Lung (tissue), 12 donors: Measurements from ENCODE around the gene PKHD1. TPM values are rescaled to one million over a fixed set of nuclear protein-coding genes. Genes with fewer than 3 reads are reported as not detected.

Experiments
- ATAC-seq: fragments of 200-7000 bp; cut with Tn5 transposase; one replicate; pipeline ENCODE4 v1.9.1; 2020; ENCODE audit warnings: moderate number of reproducible peaks; ENCODE audit not compliant: insufficient read depth, low FRiP score
- DNase-seq, 3 donors: peaks; one replicate each; pipeline ENCODE4 v3.0.0-alpha.2; 2013 to 2017
- H3K27ac ChIP-seq, 2 donors: one replicate each; pipeline ENCODE4 v1.5.1; 2013; ENCODE audit warnings: mild to moderate bottlenecking in 2 of 2, moderate library complexity in 2 of 2, control low read depth in 1 of 2, inconsistent platforms in 1 of 2, low read depth in 1 of 2, low read length in 1 of 2
- H3K27me3 ChIP-seq, 3 donors: one replicate each; pipeline ENCODE4 v1.5.1; 2013; ENCODE audit warnings: low read length in 2 of 3; ENCODE audit not compliant: control insufficient read depth in 3 of 3, insufficient read depth in 3 of 3
- H3K36me3 ChIP-seq, 4 donors: one replicate each; pipeline ENCODE4 v1.5.1; 2013; ENCODE audit warnings: low read length in 4 of 4, mild to moderate bottlenecking in 1 of 4, moderate library complexity in 1 of 4; ENCODE audit not compliant: control insufficient read depth in 4 of 4, insufficient read depth in 4 of 4
- H3K4me1 ChIP-seq, 5 donors: one replicate each; pipeline ENCODE4 v1.5.1; 2013; ENCODE audit warnings: low read length in 5 of 5, mild to moderate bottlenecking in 2 of 5, moderate library complexity in 1 of 5; ENCODE audit not compliant: control insufficient read depth in 5 of 5, insufficient read depth in 5 of 5
- H3K4me3 ChIP-seq: one replicate; pipeline ENCODE4 v1.5.1; 2013; ENCODE audit warnings: mild to moderate bottlenecking, control low read depth, moderate library complexity
- H3K9ac ChIP-seq, 2 donors: one replicate each; pipeline ENCODE4 v1.5.1; 2013; ENCODE audit warnings: low read length in 2 of 2, control low read depth in 1 of 2; ENCODE audit not compliant: insufficient read depth in 1 of 2
- H3K9me3 ChIP-seq, 4 donors: one replicate each; pipeline ENCODE4 v1.5.1; 2013; ENCODE audit warnings: low read length in 3 of 4, mild to moderate bottlenecking in 1 of 4, moderate library complexity in 1 of 4; ENCODE audit not compliant: control insufficient read depth in 4 of 4, insufficient read depth in 3 of 4
- WGBS, 2 donors: extraction: QIAGEN DNeasy Blood & Tissue Kit; methylation state at CpG; one replicate each; pipeline ENCODE4 v1.1.7; 2013; 5-methylcytosine and 5-hydroxymethylcytosine counted together
- polyA plus RNA-seq, 2 donors: library from polyadenylated mRNA; stranded (reverse); fragments of 200-250 nt; gene quantifications; one replicate each; pipeline ENCODE4 v1.2.1, GENCODE V29; 2013
- total RNA-seq, 2 donors: library from RNA; depleted of rRNA in 1 of 2; stranded (reverse); fragments of >200 nt in 1 of 2; gene quantifications; one replicate each; pipeline ENCODE4 v1.2.1, GENCODE V29; 2014 to 2021
- TF ChIP-seq, protein P1 (sequence below): IDR thresholded peaks from 2 replicates; pipeline ENCODE4 v1.5.1; 2012; ENCODE audit warnings: mild to moderate bottlenecking; ENCODE audit errors: control extremely low read depth, extremely low read depth
- donor health status: control.
- donor health status: control.
- donor health status: Bipolar disorder and iron deficiency.
- donor health status: healthy.
- donor health status: DM: yes; HTN: yes; CAD: no.

PKHD1 gene
- total and polyA plus RNA-seq, 4 donors, result 0.01 to 6.1 (median 0.09) TPM

DNA sequence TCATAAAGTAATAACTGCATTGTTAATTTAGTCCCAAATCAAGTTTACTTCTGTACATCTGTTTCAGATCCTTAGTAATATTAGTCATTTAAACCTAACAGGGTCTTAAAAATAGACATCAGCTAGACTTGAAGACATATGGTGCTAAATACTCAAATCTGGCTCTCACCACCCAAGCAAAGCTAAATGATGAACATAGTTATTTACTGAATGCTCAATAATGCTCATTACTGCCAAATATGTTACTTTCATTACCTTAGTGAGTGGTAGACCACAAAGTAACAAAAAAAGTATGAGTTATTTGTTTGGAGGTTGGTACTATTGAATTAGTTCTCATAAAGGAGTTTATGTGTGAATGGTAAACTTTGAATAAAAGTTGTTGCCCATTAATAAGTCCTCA, 502.1 kb downstream of the PKHD1 start:
- no peak for ATAC-seq
- no peaks in the 10 kb centered on the region for H3K36me3 ChIP-seq
- H3K4me3 ChIP-seq, result no peak overlapping the region
- H3K27me3 ChIP-seq, result no peaks in the 10 kb centered on the region
- H3K9me3 ChIP-seq, result no peaks in the 10 kb centered on the region
- no peak overlapping the region for H3K9ac ChIP-seq
- DNase-seq, result no peak
- H3K27ac ChIP-seq, result no peak overlapping the region
- H3K4me1 ChIP-seq, result no peaks in the 10 kb centered on the region
- TF ChIP-seq, protein P1, sequence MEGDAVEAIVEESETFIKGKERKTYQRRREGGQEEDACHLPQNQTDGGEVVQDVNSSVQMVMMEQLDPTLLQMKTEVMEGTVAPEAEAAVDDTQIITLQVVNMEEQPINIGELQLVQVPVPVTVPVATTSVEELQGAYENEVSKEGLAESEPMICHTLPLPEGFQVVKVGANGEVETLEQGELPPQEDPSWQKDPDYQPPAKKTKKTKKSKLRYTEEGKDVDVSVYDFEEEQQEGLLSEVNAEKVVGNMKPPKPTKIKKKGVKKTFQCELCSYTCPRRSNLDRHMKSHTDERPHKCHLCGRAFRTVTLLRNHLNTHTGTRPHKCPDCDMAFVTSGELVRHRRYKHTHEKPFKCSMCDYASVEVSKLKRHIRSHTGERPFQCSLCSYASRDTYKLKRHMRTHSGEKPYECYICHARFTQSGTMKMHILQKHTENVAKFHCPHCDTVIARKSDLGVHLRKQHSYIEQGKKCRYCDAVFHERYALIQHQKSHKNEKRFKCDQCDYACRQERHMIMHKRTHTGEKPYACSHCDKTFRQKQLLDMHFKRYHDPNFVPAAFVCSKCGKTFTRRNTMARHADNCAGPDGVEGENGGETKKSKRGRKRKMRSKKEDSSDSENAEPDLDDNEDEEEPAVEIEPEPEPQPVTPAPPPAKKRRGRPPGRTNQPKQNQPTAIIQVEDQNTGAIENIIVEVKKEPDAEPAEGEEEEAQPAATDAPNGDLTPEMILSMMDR, result no peak

DNA sequence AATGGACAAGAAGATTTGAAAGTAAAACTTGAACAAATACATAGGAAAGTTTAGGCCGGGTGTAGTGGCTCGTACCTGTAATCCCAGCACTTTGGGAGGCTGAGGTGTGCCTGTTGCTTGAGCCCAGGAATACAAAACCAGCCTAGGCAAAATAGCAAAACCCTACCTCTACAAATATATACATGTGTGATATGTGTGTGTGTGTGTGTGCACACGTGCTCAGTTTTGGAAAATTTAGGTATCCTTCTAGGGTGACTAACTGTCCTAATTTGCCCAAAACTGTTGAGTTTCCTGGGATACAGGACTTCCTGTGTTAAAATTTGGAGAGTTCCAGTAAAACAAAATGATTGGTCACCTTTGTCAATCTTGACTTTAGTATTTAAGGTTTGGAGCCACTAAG, 503.2 kb downstream of the PKHD1 start:
- TF ChIP-seq, protein P1, result no peak
- Histone ChIP-seq H3K4me1 (no peaks in the 10 kb centered on the region), H3K9ac (no peak overlapping the region), H3K9me3 (no peaks in the 10 kb centered on the region), H3K4me3 (no peak overlapping the region), H3K27ac (no peak overlapping the region), H3K27me3 (no peaks in the 10 kb centered on the region), H3K36me3 (no peaks in the 10 kb centered on the region)
- DNase-seq (no peak), ATAC-seq (no peak)
- WGBS, 2 donors, result 86 to 87% methylated on average over 3 of the region's 3 CpGs

DNA sequence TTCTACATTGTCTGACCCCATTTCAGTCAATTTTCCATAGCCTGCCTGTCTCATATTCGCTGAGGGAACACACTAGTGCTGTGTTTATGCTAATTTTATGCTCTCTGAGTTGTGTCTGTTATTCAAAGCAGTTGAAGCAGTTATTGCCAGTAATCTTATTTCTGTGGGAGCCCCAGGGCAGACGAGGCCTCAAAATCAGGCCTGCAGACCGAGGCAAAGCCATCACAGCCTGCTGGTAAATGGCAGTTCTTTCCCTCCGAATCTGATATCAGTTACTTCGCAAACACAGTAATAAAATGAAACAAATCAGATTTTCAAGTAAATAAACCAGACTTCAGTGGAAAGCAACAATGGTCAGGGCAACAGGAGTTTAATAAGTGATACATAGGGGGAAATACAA, 508.4 kb downstream of the PKHD1 start:
- peaks cover 0 to 3% (median 0%) of the 10 kb centered on the region in 4 donors for H3K9me3 ChIP-seq
- H3K4me3 ChIP-seq, result no peak overlapping the region
- H3K27me3 ChIP-seq, result no peaks in the 10 kb centered on the region
- WGBS, 2 donors, result 70 to 71% methylated on average over 5 of the region's 5 CpGs
- TF ChIP-seq, protein P1, result no peak
- no peak for DNase-seq
- H3K9ac ChIP-seq, result no peak overlapping the region
- ATAC-seq, result no peak
- H3K36me3 ChIP-seq, result no peaks in the 10 kb centered on the region
- H3K4me1 ChIP-seq, result no peaks in the 10 kb centered on the region
- no peak overlapping the region for H3K27ac ChIP-seq

DNA sequence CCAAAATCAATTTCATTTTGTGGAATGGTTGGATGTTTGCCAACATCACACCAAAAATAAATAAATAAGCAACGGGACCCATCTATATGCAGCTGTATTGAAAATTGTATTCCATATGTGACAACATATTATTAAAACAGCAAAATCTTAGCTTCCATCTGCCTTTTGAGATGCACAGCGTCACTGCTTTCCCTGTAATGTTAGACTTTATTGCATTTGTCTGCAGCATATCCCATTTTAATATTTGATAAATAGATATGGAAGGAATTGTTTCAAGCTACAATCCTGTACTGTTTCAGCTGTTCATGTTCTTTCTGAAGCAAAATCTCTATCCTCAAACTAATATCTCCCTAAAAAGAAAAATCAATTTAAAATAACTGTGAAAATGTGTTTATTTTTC, 509.1 kb downstream of the PKHD1 start:
- peaks cover 0 to 3% (median 0%) of the 10 kb centered on the region in 4 donors for H3K9me3 ChIP-seq
- H3K4me1 ChIP-seq, result no peaks in the 10 kb centered on the region
- no peak overlapping the region for H3K4me3 ChIP-seq
- H3K36me3 ChIP-seq, result no peaks in the 10 kb centered on the region
- H3K9ac ChIP-seq, result no peak overlapping the region
- 68 to 83% methylated on average over 2 of the region's 2 CpGs for WGBS, 2 donors
- ATAC-seq (no peak), DNase-seq (no peak)
- H3K27ac ChIP-seq, result no peak overlapping the region
- no peaks in the 10 kb centered on the region for H3K27me3 ChIP-seq
- TF ChIP-seq, protein P1, result no peak
